Activated T-cell treated with anti-CD3 and anti-CD28 coated beads for 4 hours (primary cell): ENCODE data around the gene ISCU.
"Not testable (repeated sequence)": the region's sequence is repeated elsewhere in the genome, so short reads cannot be mapped to it uniquely, and the experiment has no call there.

Experiments
- DNase-seq: peaks from one replicate; pipeline ENCODE4 v3.0.0-alpha.2; 2020

ISCU gene

GRCh38 chr12:108547686-108548085 lies 14.7 kb upstream of the ISCU start:
- DNase-seq = no peak

GRCh38 chr12:108548954-108549521 lies 13.4 kb upstream of the ISCU start:
- DNase-seq = no peak

GRCh38 chr12:108551535-108551934 lies 10.9 kb upstream of the ISCU start:
- DNase-seq = no peak

GRCh38 chr12:108553799-108554198 lies 8.6 kb upstream of the ISCU start:
- no peak for DNase-seq

- not testable (repeated sequence) for DNase-seq
Observed at GRCh38 chr12:108555383-108555782, 7.0 kb upstream of the ISCU start.

GRCh38 chr12:108559007-108559655 lies 3.3 kb upstream of the ISCU start:
- no peak for DNase-seq

GRCh38 chr12:108559748-108560147 lies 2.6 kb upstream of the ISCU start:
- DNase-seq = no peak

- DNase-seq = no peak
Observed at GRCh38 chr12:108560321-108560721, 2.1 kb upstream of the ISCU start.

- peak; percentile 74 for DNase-seq
Observed at GRCh38 chr12:108560752-108561719, 1.4 kb upstream of the ISCU start, which contains the start of gene SART3. Gene SART3, minus strand, starts transcription at chr12:108561173. Its CDS starts 19 bp downstream, at chr12:108561154.

GRCh38 chr12:108561852-108562347 lies 496 bp upstream of the ISCU start:
- no peak for DNase-seq

GRCh38 chr12:108563136-108563803 lies 874 bp downstream of the ISCU start:
- peak; percentile 83 for DNase-seq

- no peak for DNase-seq
Observed at GRCh38 chr12:108563804-108564151, 1.4 kb downstream of the ISCU start.

GRCh38 chr12:108564724-108565123 lies 2.3 kb downstream of the ISCU start:
- DNase-seq = no peak

- no peak for DNase-seq
Observed at GRCh38 chr12:108565146-108565545, 2.8 kb downstream of the ISCU start.

- peak; percentile 52 for DNase-seq
Observed at GRCh38 chr12:108565976-108566375, 3.6 kb downstream of the ISCU start.

GRCh38 chr12:108566452-108566851 lies 4.1 kb downstream of the ISCU start:
- DNase-seq = no peak

GRCh38 chr12:108567406-108568337 lies 5.3 kb downstream of the ISCU start:
- no peak for DNase-seq

GRCh38 chr12:108568338-108569154 lies 6.2 kb downstream of the ISCU start:
- peak; percentile 31 for DNase-seq

GRCh38 chr12:108570743-108571608 lies 8.6 kb downstream of the ISCU start:
- DNase-seq = no peak
